K562 (cell line): ENCODE data around the gene TRIO. TPM values are rescaled to one million over a fixed set of nuclear protein-coding genes. Genes with fewer than 3 reads are reported as not detected.

Experiments
- ATAC-seq: fragments of 200-7000 bp; cut with Tn5 transposase; 3 replicates; pipeline ENCODE4 v1.9.1; 2020; ENCODE audit warnings: moderate library complexity
- BruUV-seq: library from RNA; stranded (reverse); fragments of 400-500 nt; replicated peaks from 2 replicates; lab custom pipeline; 2021; lab: Mats Ljungman, UMichigan
- CTCF ChIA-PET: fragments of 300-600 bp; formaldehyde crosslinking; extraction: SDS; loops from one replicate; lab custom pipeline; 2021; ENCODE audit warnings: low intra/inter-chr PET ratio; lab: Yijun Ruan, JAX
- POLR2A ChIA-PET: fragments of 300-600, 350-650 bp; sonication (Branson Sonifier 250); formaldehyde crosslinking; extraction: SDS; loops from one replicate; lab custom pipeline; 2021; ENCODE audit warnings: antibody characterized with exemption, inconsistent platforms; lab: Yijun Ruan, JAX
- DNase-seq, 4 experiments: peaks; one replicate each; pipeline versions ENCODE4 v3.0.0 to v3.0.0-alpha.2; 2011 to 2018; ENCODE audit warnings: low spot score in 3 of 4, mixed read lengths in 3 of 4; ENCODE audit errors: extremely low read depth in 1 of 4
- FAIRE-seq: peaks from 2 replicates; lab custom pipeline; 2011; peaks lifted over from hg19 to GRCh38; lab: Jason Lieb, UNC
- H2AFZ ChIP-seq: 2 replicates; pipeline ENCODE4 v1.6.0; 2011; ENCODE audit warnings: low read depth, low read length, control low read depth, inconsistent platforms
- H3K27ac ChIP-seq: fragments of 200-600 bp; 3 replicates; pipeline ENCODE4 v1.8.0; 2011; ENCODE audit warnings: low read depth, mild to moderate bottlenecking, control low read depth, inconsistent platforms, low read length, moderate library complexity, mixed read lengths; ENCODE audit errors: extremely low read depth
- H3K27me3 ChIP-seq, 2 experiments: fragments of 300-600 bp in 1 of 2; 2 replicates in 1 of 2; 3 replicates in 1 of 2; pipeline versions ENCODE4 v1.6.0 to v1.8.0; 2011; ENCODE audit warnings: inconsistent platforms in 2 of 2, low read length in 2 of 2, mild to moderate bottlenecking in 1 of 2, mixed read lengths in 1 of 2, moderate library complexity in 1 of 2; ENCODE audit not compliant: control insufficient read depth in 2 of 2, insufficient read depth in 2 of 2
- H3K36me3 ChIP-seq: fragments of 300-600 bp; 3 replicates; pipeline ENCODE4 v1.8.0; 2011; ENCODE audit warnings: mild to moderate bottlenecking, low read length, inconsistent platforms; ENCODE audit not compliant: control insufficient read depth, insufficient read depth
- H3K4me1 ChIP-seq, 2 experiments: fragments of 200-600 bp in 1 of 2; replicated peaks in 1 of 2; 2 replicates in 1 of 2; 3 replicates in 1 of 2; pipeline versions ENCODE4 v1.5.1 to v1.8.0; 2011; ENCODE audit warnings: inconsistent platforms in 2 of 2, low read length in 2 of 2, mild to moderate bottlenecking in 1 of 2, mixed read lengths in 1 of 2, moderate library complexity in 1 of 2; ENCODE audit not compliant: control insufficient read depth in 2 of 2, insufficient read depth in 2 of 2
- H3K4me2 ChIP-seq: 2 replicates; pipeline ENCODE4 v1.6.1; 2011; ENCODE audit warnings: low read length, control low read depth, inconsistent platforms, mixed read lengths; ENCODE audit not compliant: insufficient read depth
- H3K4me3 ChIP-seq: fragments of 200-600 bp; sonication (generic), shearing (Covaris generic); 2 replicates; pipeline ENCODE4 v1.5.1; 2016; ENCODE audit warnings: control low read depth, inconsistent platforms
- H3K79me2 ChIP-seq: fragments of 200-600 bp; 3 replicates; pipeline ENCODE4 v1.8.0; 2011; ENCODE audit warnings: low read length, inconsistent platforms; ENCODE audit not compliant: control insufficient read depth, insufficient read depth
- H3K9ac ChIP-seq, 2 experiments: 2 replicates each; pipeline versions ENCODE4 v1.6.0 to v1.6.1; 2011; ENCODE audit warnings: low read depth in 2 of 2, low read length in 2 of 2, control low read depth in 1 of 2, inconsistent platforms in 1 of 2, mild to moderate bottlenecking in 1 of 2, mixed read lengths in 1 of 2; ENCODE audit not compliant: insufficient read depth in 1 of 2
- H3K9me1 ChIP-seq: one replicate; pipeline ENCODE4 v1.6.0; 2011; ENCODE audit warnings: inconsistent platforms, mild to moderate bottlenecking, low read length, moderate library complexity; ENCODE audit not compliant: control insufficient read depth, insufficient read depth
- H3K9me3 ChIP-seq: replicated peaks from 2 replicates; pipeline ENCODE4 v1.5.1; 2011; ENCODE audit warnings: low read depth, low read length, inconsistent platforms; ENCODE audit not compliant: control insufficient read depth, insufficient read depth
- H4K20me1 ChIP-seq: replicated peaks from 2 replicates; pipeline ENCODE4 v1.6.1; 2011; ENCODE audit warnings: low read length, inconsistent platforms, mixed read lengths; ENCODE audit not compliant: control insufficient read depth, insufficient read depth
- SRF ChIP-seq, 2 experiments: fragments of 250-450, 450-650 bp in 1 of 2; sonication (Bioruptor Pico) in 1 of 2; sonication (generic) in 1 of 2; formaldehyde crosslinking; IDR thresholded peaks; 2 replicates each; pipeline versions ENCODE4 v1.5.0 to v1.5.1; 2020 to 2022; ENCODE audit warnings: mild to moderate bottlenecking in 1 of 2, missing genetic modification reagents in 1 of 2
- STAG1 ChIP-seq: sonication (generic); formaldehyde crosslinking; IDR thresholded peaks from 2 replicates; pipeline ENCODE4 v1.5.0; 2020; ENCODE audit warnings: missing genetic modification reagents, borderline replicate concordance
- ZBTB7A ChIP-seq: IDR thresholded peaks from 2 replicates; pipeline ENCODE4 v1.6.1; 2011; ENCODE audit warnings: low read depth, mild to moderate bottlenecking, low read length, moderate library complexity, borderline replicate concordance; ENCODE audit not compliant: control insufficient read depth
- ZFP1 ChIP-seq: fragments of 450-650 bp; formaldehyde crosslinking; IDR thresholded peaks from 2 replicates; pipeline ENCODE4 v1.4.0; 2020; ENCODE audit warnings: mild to moderate bottlenecking, mixed read lengths
- ZNF644 ChIP-seq: fragments of 200-800 bp; sonication (Bioruptor generic); IDR thresholded peaks from 2 replicates; pipeline ENCODE4 v1.6.1; 2016; ENCODE audit warnings: low read depth, missing genetic modification characterization, missing compliant biosample characterization
- ZNF76 ChIP-seq: fragments of 250-450 bp; sonication (Bioruptor Pico); IDR thresholded peaks from 2 replicates; pipeline ENCODE4 v1.4.0; 2020; ENCODE audit warnings: mild to moderate bottlenecking, moderate library complexity, borderline replicate concordance
- WGBS: fragments of 100-300 bp; shearing (Covaris generic); methylation state at CpG from one replicate; pipeline ENCODE4 v1.1.6; 2016; ENCODE audit warnings: low coverage, mixed read lengths; ENCODE audit not compliant: insufficient coverage; ENCODE audit errors: missing lambda C conversion rate; 5-methylcytosine and 5-hydroxymethylcytosine counted together
- in situ Hi-C: fragments of 300-500 bp; cut with MboI; formaldehyde crosslinking; loops from 4 replicates; pipeline ENCODE4 v1.15.0; 2018; ENCODE audit warnings: inconsistent platforms, mixed read lengths
- intact Hi-C: fragments of 100-400 bp; cut with micrococcal nuclease; formaldehyde crosslinking; loops from 2 replicates; pipeline ENCODE4 v1.14.2; 2022
- polyA plus RNA-seq, 8 experiments: library from polyadenylated mRNA; depleted of rRNA in 4 of 8; stranded (reverse) in 5 of 8; unstranded in 3 of 8; fragments of >200 nt; fragmentation: Nextera tagmentation in 2 of 8; fragmentation: Illumina TruSeq in 1 of 8; extraction: Ambion mirVana in 2 of 8; extraction: Trizol in 1 of 8; gene quantifications; 2 replicates each; pipeline versions ENCODE4 v1.2.1 to v1.2.3, GENCODE V29; 2011 to 2014; ENCODE audit warnings: inconsistent platforms in 1 of 8, missing spikeins in 1 of 8
- total RNA-seq, 7 experiments: library from RNA; depleted of rRNA in 6 of 7; stranded (reverse); fragments of >200 nt in 6 of 7; fragmentation: Illumina TruSeq in 2 of 7; extraction: Trizol in 2 of 7; gene quantifications; 2 replicates each; pipeline versions ENCODE4 v1.2.1 to v1.2.3, GENCODE V29; 2011 to 2021; ENCODE audit warnings: low replicate concordance in 1 of 7

TRIO gene
- total and polyA plus RNA-seq, 9 of the 15 experiments (the other 6 are each of a cell fraction or from before 2014, with no cell fraction given): 0.24 to 5.0 (median 1.1) TPM

GRCh38 chr5:14286007-14286406, 142.9 kb downstream of the TRIO start:
- Histone ChIP-seq H3K9me3 (no peaks in the 10 kb centered on the region), H3K36me3 (no peaks in the 10 kb centered on the region), H2AFZ (no peak overlapping the region), H3K79me2 (no peaks in the 10 kb centered on the region), H3K9ac (no peak overlapping the region), H3K27ac (no peak overlapping the region), H3K9me1 (no peaks in the 10 kb centered on the region), H3K4me3 (no peak overlapping the region), H3K4me2 (no peak overlapping the region), H3K4me1 (no peaks in the 10 kb centered on the region; a peak in 1 of 5 replicates), H4K20me1 (no peaks in the 10 kb centered on the region), H3K27me3 (peaks cover 5 to 7% of the 10 kb centered on the region in 2 experiments; a peak in 4 of 5 replicates)
- no peak for ATAC-seq
- no peak for TF ChIP-seq SRF (CRISPR knock-in tag; IDR thresholded peaks at IDR 0.05)
- no peak for TF ChIP-seq ZNF76 (CRISPR knock-in tag)
- no peak for TF ChIP-seq ZFP1
- TF ChIP-seq ZNF644 (tag): no peak
- TF ChIP-seq STAG1 (CRISPR knock-in tag): no peak
- TF ChIP-seq ZBTB7A: no peak
- intact Hi-C loops (no loop called here), in situ Hi-C loops (no loop called here)
- CTCF ChIA-PET: no interaction called here
- FAIRE-seq: no peak
- POLR2A ChIA-PET: no interaction called here
- 6% methylated on average over 3 of the region's 3 CpGs for WGBS
- BruUV-seq: no TSS peak
- no peak for DNase-seq
